Measurements from ENCODE around the gene SGCD.

- TF ChIP-seq POLR2A (IDR thresholded peaks at IDR 0.05): no peak
- no peak for TF ChIP-seq CTCF (IDR thresholded peaks at IDR 0.05)
Measured at GRCh38 chr5:156515803-156516360, 188.9 kb downstream of the SGCD start.
